HG02885 (cell line): Measurements from ENCODE around the gene HLCS.
"Not testable (repeated sequence)": the region's sequence is repeated elsewhere in the genome, so short reads cannot be mapped to it uniquely, and the experiment has no call there.

Experiments
- ATAC-seq: cut with Tn5 transposase; IDR thresholded peaks from one replicate; pipeline ENCODE4 v1.9.1; 2021; ENCODE audit warnings: mild to moderate bottlenecking; ENCODE audit not compliant: unreplicated experiment, poor library complexity

HLCS gene

DNA sequence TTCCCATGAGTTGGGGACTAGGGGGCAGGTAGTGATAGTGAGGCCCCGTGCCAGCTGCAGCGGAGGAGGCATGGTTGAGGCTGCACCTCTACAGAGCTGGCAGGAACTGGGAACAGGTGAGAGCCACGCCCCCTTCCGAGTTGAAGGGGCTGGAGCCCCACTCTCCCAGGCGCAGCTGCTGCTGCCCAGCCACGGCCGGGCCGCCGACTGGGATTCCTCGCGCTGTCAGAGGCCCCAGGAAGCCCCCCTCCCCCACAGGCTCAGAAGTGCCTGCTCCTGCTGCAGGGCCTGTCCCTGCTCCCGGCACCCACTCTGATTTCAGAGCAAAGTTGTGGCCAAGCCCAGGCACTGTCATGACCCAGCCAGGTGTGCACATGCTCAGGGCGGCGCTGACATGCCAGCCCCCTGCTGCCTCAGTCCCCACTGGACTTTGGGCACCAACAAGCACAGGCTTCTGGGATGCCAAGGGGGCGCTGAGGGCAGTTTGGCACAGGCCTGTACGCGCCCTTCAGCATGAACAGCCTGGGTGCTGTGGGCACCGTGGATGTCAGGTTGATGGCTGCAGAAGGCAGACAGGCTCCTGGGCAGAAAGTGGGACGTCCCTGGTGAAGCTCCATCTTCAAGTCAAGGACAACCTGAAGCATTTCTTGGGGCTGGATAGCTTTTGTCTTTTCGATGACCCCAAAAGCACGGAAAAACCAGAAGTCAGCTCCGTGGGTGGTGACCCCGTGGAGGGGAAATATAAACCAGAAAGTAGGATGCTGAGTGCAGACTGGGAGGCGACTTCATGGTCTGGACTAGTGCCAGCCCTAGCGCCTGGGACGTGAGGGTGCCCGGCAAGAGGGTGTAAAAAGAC is 146.1 kb downstream of the HLCS start:
- no peak for ATAC-seq

DNA sequence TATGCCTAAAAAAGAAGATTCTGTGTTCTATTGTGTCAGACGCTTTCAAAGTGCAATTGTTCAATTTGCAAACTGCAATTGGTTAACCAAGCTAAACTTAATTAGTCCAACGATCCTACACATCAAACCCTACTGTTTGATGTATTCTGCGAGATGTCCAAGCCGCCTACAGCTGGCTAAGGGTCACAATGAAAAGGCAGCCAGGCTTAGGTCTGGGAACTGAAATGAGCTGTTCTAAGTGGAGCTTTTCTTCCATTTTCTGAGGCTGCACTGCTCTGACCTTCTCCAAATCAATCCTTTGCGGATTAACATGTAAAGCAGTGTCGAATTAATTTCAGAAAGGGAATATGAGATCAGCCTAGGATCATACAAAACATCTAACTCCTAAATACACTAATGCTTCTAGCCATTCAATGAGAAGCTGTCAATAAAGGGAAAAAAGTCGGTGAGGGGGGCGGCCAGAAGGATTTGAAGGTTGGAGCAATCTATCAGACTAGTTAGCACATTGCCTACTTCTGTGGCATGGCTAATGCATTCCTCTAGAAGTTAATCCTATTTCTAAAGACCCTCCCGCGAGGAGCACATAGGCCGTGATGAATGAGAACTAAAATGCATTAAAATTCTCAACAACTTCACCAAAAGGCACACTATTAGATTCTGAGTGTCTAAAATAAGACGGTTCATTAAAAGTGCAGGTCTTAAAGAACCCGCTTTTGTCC is 148.6 kb downstream of the HLCS start:
- no peak for ATAC-seq

DNA sequence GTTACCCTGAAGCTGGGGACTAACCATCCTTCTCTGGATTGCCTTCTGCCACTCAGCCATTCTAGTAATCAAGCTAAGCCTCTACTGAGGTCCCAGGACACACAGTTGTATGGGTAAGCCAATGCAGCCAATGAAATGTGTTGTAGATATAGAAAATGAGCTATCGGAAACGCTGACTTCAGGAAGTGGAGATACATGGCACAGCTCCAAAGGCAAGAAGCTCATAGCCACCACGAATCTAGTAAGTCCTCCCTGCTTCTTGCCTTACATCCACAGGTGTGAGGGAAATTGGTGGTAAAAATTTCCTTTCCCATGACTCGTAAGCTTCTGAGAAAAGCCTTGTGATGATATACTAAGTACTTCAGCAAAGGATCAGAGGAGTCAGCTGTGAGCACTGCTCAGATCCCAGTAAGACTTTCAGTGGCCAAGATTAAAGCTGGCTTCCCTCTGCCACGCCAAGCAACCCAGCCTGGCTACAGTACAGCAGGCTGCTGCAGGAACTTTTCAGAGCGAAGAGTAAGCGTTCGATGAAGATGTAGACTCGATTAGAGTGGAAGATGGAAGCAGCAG is 149.8 kb downstream of the HLCS start:
- ATAC-seq: no peak

DNA sequence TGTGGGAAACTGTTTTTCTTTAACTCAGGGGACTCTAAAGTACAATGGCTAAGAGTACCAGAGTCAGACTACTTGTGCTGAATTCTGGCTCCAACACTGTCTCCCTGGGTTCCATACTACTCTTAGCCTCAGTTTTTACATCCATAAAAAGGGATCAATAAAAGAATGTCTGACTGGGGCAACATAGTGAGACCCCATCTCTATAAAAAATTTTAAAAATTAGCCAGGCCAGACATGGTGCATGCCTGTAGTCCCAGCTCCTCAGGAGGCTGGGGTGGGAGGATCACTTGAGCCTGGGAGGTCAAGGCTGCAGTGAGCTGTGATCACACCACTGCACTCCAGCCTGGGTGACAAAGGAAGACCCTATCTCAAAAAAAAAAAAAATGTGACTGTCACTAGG is 150.4 kb downstream of the HLCS start:
- ATAC-seq: not testable (repeated sequence)

DNA sequence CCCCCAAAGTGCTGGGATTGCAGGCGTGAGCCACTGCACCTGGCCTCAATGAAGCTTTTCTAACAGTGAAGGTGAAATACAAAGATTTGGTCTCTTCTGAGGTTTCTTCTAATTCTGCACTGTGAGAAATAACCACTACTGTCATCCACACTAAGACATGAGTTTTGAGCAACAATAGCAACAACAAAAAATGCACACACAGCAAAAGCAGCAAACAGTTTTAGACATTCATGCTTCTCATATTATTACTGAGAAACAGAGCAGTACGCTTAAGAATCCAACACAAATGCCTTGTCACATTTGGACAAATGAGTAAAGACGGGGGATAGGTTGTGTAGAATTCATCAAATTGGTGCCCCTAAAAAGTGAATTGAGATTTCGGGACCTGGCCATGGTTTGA is 151.2 kb downstream of the HLCS start:
- ATAC-seq: no peak

DNA sequence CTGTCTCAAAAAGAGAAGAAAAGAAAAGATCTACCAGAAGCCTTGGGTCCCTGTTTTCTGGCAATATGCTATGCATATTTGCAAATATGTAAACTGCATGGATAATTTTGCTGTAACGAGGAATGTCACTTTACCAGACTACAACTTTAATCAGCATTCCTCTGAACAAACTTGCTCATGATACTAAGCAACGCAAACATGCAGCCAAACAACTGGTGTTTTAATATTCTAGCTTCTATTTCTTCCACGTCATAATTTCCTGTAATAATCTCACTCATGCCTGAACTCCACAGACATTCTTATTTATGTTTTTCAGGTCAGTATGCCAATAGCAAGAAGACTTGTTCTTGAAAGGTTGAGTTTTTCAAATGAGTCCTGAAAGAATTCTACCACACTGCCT is 153.4 kb downstream of the HLCS start:
- ATAC-seq: no peak

DNA sequence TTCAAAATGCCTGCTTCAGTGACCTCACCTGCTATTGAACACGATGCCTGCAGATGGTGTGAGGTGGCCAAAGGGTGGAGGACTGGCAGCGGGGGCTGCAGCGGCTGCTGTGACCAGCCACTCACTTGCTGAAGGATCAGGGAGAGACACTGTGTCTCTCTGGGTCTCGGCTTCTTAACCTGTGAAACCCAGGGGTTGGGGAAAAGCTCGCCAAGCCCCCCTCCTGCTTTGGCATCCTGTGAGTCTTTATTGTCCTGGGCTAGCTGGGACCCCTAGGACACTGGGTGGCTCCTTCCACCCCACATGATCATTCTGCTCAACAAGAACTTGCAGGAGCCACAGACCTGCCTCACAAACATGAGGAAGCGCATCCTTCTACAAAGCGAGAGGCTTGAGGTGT is 154.7 kb downstream of the HLCS start:
- ATAC-seq: no peak

DNA sequence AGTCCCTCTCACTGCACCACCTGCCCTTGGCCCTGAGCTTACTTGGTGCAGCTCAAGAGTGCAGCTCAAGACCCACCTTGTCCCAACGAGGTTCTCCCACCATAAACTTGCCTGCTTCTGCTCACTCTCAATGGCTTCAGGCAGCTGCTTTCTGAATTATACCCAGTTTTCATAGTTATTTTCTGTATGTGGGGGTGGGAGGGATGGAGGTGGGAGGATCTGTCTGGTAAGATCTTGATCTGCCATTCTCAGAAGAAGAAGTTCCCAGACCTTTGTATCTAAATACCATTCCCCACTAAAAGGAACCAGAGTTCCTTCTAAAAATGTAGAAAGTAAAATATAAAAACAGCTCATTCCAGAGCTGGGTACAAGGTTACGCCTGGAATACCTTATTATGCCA is 156.0 kb downstream of the HLCS start:
- ATAC-seq: no peak

DNA sequence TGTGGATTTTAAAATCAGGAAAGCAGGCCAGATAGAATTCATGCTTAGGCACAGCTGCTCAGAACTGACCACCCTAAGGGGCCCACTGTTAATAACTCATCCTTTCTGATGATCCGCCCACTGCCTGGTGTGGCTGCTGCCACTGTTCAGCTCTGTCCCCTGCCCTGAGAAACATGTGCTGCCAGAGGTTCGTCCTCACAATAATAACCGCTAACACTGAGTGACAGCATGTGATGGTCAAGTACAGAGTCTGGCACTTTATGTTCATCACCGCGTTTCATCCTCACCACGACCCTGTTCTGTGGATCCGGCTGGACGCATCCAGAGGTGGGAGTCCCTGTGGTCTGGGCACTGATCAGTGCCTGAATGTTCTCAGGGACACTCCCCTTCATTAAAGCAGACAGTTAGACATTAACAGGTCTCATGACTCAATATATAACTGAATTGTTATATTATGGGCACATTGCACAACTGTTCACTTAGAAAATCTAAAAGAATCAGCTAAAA is 159.0 kb downstream of the HLCS start:
- no peak for ATAC-seq

DNA sequence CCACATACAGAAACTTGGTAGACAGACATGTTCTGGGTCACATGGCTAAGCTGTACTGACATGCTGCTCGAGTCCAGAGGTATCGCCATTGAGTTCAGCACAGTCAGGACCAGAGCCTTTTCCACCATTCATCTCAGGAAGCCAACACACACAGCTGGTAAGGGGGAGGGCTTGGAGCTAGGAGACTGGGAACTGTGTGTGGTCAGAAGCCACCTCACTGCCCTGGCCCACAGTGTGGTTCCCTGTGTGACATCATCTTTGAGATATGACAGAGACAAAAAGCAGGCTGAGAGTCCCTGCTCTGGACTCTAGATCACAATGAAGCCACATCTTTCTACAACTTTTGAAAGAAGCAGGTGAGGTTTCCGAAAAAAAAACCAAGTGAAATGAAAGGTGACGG is 160.4 kb downstream of the HLCS start:
- ATAC-seq: no peak

DNA sequence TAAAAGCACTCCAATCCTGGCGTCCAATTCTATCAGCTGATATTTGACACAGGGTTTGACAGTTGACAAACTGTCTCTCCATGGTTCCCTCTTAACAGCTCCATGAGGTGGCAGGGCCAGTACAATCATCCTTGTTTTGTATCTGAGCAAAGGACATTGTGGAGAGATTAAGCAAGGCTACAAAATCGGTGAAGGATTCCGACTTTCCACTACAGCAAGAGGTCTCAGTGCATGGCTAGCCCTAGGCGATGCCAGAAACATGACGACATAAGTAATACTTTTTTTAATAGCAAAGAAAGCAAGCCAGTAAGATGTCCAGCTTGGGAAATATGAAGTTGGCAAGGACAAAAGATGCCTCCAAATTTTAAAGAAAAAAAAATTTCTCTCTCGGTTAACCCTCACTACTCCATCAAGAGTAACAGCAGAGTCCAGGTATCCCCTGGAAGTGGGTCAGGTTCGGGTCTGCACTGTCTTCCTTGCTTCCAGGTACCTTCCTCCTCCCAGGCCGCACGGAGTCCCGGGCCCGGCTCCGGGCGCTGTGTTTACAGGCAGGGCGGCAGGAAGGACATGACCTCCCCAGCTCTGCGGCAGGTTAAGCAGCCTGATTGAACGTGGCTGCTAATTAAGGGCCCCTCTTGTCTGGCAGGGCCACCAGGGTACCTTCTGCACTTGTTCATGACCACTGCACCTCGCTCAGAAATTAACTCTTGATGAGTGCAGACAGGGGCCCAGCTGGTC is 161.4 kb downstream of the HLCS start:
- no peak for ATAC-seq

DNA sequence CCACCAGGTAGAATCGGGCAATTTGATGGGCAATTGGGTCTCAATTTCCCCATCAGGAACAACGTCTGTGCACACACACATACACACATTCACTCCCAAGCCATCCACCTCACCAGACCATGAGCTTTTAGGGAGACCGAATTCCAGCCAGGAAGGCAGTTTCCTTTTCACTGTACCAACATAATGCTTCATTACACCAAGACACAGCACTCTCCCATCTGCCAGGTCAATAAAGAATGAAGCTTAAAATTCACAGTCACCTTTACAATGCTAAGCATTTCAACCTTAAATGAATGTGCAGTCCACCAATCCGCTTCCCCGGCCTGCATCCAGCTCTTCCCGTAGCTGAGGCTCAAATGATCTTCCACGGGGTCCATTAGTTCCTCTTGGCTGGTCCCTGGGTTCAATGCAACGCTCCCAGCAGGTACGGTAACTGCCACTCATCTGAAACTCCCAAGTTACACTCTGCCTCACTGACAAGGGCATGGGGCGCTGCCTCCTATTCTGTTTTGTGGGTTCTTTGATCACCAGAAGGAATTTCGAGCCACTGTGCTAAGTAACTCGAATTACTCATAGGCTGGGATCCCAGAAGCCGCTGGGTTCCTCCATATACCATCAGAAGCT is 162.5 kb downstream of the HLCS start:
- no peak for ATAC-seq

DNA sequence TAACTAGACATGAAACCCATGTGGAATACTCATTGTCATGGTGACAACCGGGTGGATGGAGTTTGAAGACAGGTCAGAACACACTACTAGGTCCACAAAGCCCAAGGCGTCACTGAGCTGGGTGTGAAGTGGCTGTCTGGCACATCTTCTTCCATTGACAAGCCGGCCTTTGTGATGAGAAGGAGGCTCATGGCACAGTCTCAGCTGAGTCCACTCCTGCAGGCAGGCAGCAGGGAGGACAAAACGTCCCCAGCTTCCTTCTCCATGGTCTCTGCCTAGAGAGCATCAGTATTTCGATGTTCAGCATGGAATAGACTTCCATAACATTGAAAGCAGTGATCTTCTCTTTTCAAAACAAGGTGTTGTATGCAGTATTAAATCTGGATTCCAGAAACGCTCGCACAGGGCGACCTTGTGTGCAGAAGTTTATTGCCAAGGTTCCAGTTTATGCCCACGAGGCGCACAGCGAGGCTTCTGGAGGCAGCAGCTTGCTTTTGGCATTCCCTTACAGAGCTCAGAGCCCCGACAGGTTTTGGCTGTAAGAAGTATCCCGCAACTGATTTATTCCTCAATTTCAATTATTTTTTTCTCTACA is 163.3 kb downstream of the HLCS start:
- ATAC-seq: no peak

DNA sequence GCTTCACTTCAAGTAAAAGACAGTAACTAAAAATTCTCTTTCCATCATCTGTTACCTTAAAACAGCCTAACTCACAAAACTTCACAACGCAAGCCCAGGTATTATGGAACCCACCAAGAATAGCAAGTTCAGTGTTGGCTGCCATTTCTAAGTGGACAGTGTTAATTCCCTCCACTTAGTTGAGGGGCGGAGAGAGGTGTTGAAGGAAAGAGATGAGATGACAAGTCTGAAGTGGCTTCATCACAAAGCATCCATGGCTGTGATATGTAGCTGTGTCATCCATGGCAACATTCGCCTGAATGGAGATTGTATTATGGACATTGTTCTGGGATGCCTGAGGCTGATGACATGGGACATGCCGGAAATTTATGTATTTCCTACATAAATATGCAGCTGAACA is 165.7 kb downstream of the HLCS start:
- no peak for ATAC-seq

DNA sequence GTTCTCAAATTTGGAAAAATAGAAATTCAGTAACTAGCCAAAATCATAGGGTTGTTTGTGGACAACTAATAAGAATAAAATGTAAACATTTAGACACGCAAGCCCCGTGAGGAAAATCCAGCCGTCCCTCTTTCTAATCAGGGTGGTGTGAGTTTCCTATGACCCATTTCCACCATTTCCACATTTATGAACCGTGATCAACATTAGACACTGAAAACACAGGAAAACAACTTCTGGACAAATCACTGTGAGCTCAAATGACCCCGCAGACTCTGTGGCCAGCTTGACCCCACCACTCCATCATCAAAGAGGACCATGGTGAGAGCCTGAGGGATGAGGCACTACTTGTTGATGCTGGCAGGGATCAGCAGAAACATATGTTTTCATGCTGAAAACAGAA is 166.6 kb downstream of the HLCS start:
- no peak for ATAC-seq

DNA sequence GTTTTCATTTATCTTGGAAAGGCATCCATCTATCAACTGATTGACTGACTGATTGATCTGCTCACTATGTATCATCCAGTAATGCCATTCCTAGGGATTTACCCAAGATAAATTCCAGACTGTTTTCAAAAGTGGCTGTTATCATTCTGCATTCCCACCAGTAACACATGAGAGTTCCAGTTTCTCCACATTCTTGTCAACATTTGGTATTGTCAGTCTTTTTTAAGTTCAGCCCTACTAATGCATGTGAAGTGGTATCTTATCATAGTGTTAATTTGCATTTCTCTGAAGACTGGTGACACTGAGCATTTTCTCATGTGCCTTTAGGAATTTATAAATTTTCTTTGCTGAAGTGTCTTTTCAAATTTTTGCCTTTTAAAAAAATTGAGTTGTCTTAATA is 168.0 kb downstream of the HLCS start:
- ATAC-seq: no peak

DNA sequence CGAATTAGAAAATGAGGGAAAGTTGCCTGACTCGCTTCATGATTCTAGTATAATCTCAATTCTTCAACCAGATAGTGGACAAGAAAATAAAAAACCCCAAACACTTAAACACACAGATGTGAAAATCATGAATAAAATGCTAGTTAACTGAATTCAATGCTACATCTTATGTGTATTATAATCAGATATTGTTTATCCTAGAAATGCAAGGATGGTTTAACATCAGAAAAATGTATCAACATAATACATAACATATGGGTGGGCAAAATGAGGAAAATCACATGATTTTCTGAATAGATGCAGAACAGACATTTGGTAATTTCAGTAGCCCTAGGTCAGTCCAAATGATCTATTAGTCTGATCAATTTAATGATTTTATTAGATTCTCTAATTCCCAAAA is 170.4 kb downstream of the HLCS start:
- ATAC-seq: no peak

DNA sequence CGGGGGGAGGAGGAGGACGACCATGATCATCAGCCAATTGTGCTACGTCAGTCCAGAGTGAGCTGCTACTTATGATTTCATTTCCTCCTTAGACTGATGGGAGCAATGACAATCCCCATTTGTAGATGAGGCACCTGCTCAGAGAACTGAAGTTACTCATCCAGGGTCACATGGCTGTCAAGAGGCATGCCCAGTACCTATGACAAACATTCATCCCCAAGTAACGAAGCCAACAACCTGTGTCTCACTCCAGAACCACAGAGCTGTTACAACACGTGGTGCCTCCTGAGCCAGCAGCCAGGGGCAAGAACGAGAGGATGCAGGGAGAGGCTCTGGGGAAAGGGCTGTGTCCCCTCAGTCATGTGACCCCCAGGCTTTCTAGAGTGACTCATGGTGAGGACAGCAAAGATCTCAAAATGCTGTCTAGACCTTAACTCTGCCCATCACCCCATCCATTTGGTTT is 173.9 kb downstream of the HLCS start:
- no peak for ATAC-seq

DNA sequence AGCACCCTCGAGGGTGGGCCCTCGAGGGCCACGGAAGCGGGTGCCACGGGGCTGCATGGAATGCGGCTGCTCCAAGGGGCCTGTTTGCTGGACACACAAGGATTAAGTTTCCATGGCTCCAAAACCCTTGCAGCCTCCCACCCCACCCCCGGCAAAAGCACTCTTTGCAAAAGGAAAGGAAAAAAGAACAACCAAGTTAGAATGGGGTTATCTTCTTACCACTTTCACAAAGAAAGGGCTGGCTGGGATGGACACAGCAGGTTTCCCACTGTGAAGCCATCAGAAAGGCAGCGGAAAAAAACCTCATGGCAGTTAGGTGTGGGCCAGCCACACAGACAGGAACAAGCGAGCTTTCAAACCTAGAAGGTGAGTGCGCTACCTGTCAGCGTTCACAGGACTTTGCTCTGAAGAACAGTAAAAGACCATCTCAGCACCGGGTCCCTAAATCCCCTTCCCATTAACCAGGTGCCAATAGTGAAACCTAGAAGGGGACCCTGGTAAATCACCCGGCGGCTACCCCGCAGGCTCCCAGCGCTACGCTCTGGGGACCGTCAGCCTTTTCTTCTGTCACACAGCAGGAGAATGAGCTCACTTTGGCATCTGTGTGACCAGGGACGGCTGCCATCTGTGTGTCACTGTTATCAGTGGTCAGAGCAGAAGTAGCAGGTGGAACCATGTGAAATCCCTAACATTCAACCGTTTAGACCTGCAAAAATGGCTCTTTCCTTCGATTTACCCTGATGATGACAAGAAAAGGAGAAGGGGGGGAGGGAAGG is 174.6 kb downstream of the HLCS start:
- ATAC-seq: no peak
